DMS79 treated with DMSO at 0.1 percent for 48 hours (cell line): ENCODE results near the gene GPC6.

ENCODE experiments used
- DNase-seq: peaks from one replicate; lab custom pipeline; 2025; lab: John Stamatoyannopoulos, UW

The GPC6 gene

DNA sequence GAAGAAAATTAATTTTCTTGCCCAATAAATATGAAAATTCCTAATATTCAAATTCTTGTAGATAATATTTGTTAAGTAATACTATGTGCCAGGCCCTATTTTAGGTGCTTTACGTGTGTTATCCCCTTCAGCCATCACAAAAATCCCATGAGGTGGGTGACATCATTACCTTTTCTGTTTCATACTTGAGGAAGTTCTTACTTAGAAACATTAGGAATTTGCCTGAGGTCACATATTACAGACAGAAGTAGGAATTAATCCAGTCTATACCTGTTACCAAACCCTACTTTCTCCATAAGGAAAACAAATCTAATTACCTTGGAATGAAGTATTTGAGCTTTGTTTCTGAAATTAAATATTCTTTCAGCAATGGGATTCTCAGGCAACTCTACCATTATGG, 336.1 kb downstream of the GPC6 start:
- DNase-seq: no peak

- no peak for DNase-seq
Observed at GRCh38 chr13:93577105-93577504, 350.5 kb downstream of the GPC6 start.

- no peak for DNase-seq
Observed at GRCh38 chr13:93589788-93590187, 363.2 kb downstream of the GPC6 start.

DNA sequence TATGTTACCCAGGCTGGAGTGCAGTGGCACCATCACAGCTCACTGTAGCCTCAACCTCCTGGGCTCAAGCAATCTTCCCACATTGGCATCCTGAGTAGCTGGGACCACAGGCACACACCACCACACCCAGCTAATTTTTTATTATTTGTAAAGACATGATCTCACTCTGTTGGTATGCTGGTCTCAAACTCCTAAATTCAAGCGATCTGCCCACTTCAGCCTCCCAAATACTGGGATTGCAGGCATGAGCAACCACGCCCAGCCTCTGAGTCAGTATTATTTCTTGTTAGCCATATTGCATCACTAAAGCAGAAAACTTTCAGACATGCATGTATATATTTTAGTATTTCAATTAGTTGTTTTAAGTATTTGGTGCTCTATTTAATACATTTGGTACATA, 376.4 kb downstream of the GPC6 start:
- no peak for DNase-seq

DNA sequence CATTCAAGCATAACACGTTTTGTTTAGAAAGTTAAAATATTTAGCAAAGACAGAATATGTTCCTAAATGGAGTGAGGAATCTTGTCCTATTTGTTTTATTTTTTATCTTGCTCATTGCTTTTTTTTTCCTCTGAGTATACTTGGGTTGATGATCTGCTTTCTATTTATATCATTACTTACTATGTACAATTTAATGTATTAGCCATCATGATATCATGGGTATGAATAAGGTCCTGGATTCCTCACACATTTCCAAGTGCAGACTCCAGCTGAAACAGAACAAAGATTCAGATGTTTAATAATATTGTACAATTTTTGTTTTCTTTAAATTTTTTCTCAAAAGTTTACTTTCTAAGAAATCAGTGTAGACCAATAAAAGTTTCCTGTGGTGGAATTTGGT, 388.2 kb downstream of the GPC6 start:
- DNase-seq: no peak

- DNase-seq: no peak
Observed at GRCh38 chr13:93620181-93620765, 393.7 kb downstream of the GPC6 start.

DNA sequence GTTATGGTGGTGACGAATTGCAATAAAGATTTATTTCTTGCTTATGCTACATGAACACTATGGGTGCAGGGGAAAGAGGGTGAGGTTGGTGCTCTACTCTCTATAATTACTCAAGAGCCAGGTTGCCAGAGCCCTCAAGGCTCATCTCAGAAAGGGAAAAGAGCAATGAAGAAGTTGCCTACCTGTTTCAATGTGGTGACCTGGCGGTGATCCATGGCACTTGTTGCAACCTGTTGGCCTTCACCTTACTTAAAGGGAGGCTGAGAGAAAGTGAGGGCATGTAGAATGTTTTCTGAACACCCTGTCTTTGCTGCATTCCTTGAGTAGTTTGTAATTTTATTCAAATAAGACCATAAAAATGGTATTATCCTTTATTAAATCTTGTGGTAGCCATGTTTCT, 394.4 kb downstream of the GPC6 start:
- DNase-seq: no peak

GRCh38 chr13:93621966-93622365, 395.4 kb downstream of the GPC6 start:
- DNase-seq: no peak

DNA sequence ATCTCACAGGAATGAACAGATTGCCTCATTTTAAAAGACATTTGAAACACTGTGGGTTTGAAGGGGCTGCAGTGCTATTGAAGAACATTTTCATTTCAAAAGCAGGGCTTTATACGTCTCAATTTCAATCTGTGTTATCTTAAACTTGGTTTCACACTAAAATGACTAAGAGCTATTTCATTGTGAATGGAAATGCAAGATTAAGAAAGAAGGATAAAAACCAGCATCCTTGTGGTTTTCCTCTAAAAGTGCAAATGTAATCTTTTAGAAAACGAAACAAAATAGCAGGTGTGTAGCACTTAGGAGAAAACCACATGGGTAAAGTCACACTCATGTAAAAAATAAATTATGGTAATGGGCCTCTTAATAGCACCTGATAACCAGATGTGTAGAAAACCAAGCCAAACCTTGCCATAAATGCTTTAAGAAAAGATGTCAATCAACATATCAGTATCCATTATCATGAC, 397.7 kb downstream of the GPC6 start:
- peak; percentile 78 for DNase-seq

GRCh38 chr13:93625536-93625935, 398.9 kb downstream of the GPC6 start:
- no peak for DNase-seq

DNA sequence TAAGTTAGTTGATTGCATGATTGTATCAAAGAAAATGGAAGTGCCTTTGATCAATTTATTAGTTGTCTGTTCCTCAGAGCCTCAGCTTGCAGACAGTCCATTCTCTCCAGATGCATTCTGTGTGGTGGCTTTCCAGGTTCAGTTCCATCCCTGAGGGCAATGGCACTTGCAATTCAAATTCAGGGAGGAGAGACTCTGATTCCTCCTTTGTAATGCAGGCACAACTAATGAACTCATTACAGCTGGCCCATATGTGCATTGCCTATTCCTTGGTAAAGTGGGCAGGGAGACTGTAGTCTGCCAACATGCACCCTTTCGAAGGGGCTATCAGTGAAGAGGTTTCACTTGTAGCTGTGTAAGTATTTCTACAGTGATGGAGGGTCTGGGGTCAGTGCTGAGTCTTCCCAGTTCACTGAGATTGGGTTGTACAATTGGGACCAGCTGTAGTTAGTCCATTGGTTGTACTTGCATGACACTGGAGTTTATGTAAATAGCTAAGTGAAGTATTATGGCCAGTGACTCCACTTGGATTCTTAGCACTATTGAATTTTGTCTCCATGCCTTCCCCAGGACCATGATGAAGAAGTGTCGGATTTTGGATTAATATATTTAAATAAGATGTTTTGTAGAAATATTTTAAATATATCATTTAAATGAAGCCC, 401.7 kb downstream of the GPC6 start:
- no peak for DNase-seq

- DNase-seq: no peak
Observed at GRCh38 chr13:93635616-93636032, 409.0 kb downstream of the GPC6 start.

DNA sequence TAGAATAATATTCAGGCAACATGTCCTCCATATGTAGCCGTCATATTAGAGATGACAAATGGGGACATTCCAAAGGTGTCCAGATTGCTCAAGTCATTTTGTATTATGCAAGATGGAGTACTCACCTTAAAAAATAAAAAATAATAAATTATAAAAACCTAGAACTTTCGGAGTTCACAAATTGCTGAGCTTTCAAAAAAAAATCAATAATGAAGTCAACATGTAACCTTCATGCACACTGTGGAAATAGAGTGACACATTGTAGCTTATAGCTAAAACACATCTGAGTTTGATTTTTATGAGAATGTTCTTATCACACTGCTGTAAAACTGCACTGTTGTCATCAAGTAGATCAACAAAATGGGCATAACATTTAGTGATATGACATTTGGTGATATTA, 411.2 kb downstream of the GPC6 start:
- no peak for DNase-seq

DNA sequence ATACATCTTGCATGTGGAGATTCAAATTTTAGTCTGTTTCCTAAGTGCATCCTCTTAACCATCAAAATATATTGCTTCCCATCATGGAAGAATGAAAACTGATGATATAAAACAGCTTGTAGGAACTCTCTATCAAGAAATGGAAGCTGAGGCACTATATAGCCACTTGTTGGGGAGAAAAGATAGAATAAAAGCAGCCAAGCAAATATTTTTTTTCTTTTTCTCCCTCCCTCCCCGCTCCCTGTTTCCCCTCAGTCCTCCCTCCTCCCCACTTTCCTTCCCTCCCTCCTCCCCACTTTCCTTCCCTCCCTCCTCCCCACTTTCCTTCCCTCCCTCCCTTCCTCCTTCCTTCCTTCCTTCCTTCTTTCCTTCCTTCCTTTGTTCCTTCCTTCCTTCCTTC, 413.8 kb downstream of the GPC6 start:
- DNase-seq: no peak

- DNase-seq: no peak
Observed at GRCh38 chr13:93646245-93646644, 419.6 kb downstream of the GPC6 start.

DNA sequence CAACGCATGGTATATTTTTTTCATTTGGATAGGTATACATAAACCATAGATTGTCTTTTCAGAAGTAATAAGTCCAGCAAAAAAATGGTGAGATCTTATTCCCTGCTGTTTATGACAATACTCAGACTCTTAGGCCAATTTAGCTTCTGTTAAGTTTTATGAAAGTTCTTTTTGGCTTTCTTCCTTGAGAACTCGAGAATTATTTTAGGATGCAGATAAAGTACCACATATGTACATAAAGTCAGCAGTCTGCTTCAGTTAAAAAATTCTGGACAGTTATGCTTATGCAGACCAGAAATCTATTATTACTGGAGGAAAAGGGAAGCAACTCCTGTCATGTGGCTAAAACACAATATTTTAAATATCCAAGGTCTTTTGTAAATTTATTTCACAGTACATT, 422.9 kb downstream of the GPC6 start:
- no peak for DNase-seq

GRCh38 chr13:93653776-93654175, 427.2 kb downstream of the GPC6 start:
- no peak for DNase-seq

DNA sequence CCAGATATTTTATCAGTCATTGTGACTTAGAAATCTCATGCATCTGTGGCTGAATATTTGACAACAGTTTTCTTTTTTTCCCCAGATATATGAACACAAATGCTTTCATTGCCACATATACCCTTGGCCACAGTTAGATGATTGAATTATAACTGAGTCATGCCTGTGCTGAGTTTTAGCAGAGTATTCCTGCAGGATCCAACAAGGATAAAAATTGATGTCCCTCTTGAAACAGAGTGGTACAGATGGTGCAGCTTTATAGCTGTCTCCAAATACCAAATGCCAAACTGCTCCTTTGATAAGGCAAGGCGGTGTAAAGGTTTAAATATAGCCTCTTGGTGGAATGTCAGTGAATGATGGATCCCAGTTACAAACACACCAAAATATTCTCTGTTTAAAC, 428.5 kb downstream of the GPC6 start:
- no peak for DNase-seq

DNA sequence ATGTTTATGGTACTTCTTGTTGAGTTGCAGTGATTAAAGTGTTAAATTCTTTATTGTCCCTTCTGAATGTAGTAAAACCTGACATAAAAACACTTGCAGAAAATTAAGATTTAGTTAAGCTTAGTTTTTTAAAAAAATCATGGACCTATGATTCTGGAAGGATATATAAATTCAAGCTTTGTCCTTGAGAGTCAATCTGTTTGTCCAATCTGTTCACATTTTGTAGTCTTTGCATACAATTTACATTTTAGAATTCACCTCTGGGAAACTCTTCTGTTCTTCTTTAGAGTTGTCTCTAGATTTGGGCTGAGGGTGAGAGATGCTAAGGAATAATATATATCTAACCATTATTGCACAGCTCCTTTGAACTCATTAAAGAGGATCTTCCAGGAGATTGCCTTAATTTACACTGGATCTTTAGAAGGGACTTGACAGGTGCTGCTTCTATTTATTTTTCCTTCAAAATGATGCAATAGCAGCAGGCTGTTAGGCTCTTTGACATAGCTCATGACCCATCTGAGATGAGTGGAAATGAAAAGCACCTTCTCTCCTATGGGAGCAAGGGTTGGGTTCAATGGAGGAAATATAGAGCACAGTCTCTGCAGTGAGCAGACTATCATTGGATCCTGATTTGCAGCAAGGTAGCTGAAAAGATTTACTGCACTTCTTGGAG, 433.9 kb downstream of the GPC6 start:
- DNase-seq: no peak

- peak; percentile 34 for DNase-seq
Observed at GRCh38 chr13:93670866-93671265, 444.3 kb downstream of the GPC6 start.

- no peak for DNase-seq
Observed at GRCh38 chr13:93672996-93673395, 446.4 kb downstream of the GPC6 start.

DNA sequence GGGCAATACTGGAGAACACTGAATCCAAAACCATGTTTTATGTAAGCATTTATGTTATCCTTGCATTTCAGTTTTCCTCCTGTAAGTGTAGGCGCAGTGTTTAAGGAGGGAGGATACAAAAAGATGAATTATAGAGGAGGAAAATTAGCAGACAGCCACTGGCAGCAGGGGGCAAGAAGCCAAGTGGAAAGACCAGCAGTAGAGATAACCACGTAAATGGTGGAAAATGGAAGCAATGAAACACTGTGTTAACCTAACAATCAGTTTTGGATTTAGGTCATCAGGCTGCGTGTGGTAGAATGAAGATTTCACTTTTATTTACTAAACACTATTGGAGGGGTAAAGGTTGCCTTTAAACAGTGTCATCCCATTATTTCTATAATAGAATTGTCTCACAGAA, 447.3 kb downstream of the GPC6 start:
- no peak for DNase-seq

- DNase-seq: no peak
Observed at GRCh38 chr13:93674337-93674755, 447.7 kb downstream of the GPC6 start.

DNA sequence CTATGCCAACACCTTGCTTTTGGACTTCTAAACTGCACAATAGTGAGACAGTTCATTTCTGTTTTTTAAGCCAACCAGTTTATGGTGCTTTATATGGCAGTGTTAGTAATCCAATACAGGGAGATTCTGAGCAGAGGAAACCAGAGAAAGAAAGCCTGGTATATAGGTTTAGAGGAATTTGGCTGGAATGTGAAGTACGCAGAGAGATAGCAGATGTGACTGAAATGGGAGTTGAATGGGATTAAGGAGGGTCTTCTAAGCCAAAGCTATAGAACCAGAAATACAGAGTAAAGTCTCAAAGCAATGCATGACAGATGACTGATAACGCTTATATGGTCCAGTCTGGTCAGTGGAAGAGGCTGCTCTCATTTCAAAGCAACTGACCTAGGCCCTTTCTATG, 453.7 kb downstream of the GPC6 start:
- DNase-seq: no peak
